Erythroblast (primary cell): ENCODE measurements around the gene WFDC10A.

Experiments
- GATA1 ChIP-seq: IDR thresholded peaks from 2 replicates; pipeline ENCODE4 v1.6.1; 2011; ENCODE audit warnings: low read depth, mild to moderate bottlenecking, control low read depth, low read length, moderate library complexity
- POLR2A ChIP-seq: IDR thresholded peaks from 2 replicates; pipeline ENCODE4 v1.6.1; 2011; ENCODE audit warnings: mild to moderate bottlenecking, low read length

DNA sequence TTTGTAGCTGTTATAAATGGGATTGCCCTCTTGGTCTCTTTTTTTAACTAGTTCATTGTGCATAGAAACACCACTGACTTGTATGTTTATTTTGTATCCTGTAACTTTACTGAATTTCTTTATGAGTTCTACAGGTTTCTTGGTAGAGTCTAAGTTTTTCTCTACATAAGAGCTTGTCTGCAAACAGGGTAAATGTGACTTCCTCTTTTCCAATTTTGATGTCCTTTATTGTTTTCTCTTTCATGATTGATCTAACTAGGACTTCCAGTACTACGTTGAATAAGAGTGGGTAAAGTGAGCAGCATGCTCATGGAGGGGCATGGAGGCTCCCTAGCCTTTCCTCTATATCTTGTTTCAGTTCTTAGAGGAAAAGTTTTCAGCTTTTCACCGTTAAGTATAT lies 3.0 kb upstream of the WFDC10A start:
- TF ChIP-seq POLR2A (no peak), GATA1 (no peak)
